T-cell (primary cell): ENCODE measurements around the gene DYNC1I2. TPM values are rescaled to one million over a fixed set of nuclear protein-coding genes. Genes with fewer than 3 reads are reported as not detected.

Experiments used
- ATAC-seq, 4 experiments: fragments of 200-7000 bp in 3 of 4; fragments of 150-1000 bp in 1 of 4; cut with Tn5 transposase; replicated peaks in 1 of 4; 1 replicate in 3 of 4; 2 replicates in 1 of 4; pipeline ENCODE4 v1.10.0; 2021; ENCODE audit warnings: moderate library complexity in 3 of 4, mild to moderate bottlenecking in 2 of 4, moderate number of reproducible peaks in 1 of 4
- CTCF ChIA-PET, 2 donors: fragments of 300-600 bp; sonication (Branson Sonifier 250); formaldehyde crosslinking; loops; one replicate each; lab custom pipeline; 2022; ENCODE audit warnings: antibody characterized with exemption in 2 of 2; lab: Charles Lee
- POLR2A ChIA-PET, 2 donors: fragments of 300-600 bp; sonication (Branson Sonifier 250); formaldehyde crosslinking; loops; one replicate each; lab custom pipeline; 2022; ENCODE audit warnings: antibody characterized with exemption in 2 of 2; lab: Charles Lee
- DNase-seq, 35 experiments: peaks; one replicate each; pipeline versions ENCODE4 v3.0.0 to v3.0.0-alpha.2; 2013 to 2023
- H3K27ac ChIP-seq: one replicate; pipeline ENCODE4 v1.5.1; 2013; ENCODE audit warnings: low read length
- H3K27me3 ChIP-seq, 2 experiments: replicated peaks in 1 of 2; 1 replicate in 1 of 2; 2 replicates in 1 of 2; pipeline versions ENCODE4 v1.6.1 to v1.7.0; 2013; ENCODE audit warnings: low read length in 1 of 2, mixed read lengths in 1 of 2; ENCODE audit not compliant: control insufficient read depth in 2 of 2, insufficient read depth in 2 of 2; ENCODE audit errors: extremely low read depth in 1 of 2
- H3K36me3 ChIP-seq, 2 donors: 1 replicate in 1 of 2; 2 replicates in 1 of 2; pipeline versions ENCODE4 v1.6.1 to v1.7.0; 2013; ENCODE audit warnings: low read length in 1 of 2; ENCODE audit not compliant: control insufficient read depth in 2 of 2, insufficient read depth in 1 of 2; ENCODE audit errors: extremely low read depth in 1 of 2
- H3K4me1 ChIP-seq, 2 experiments: 1 replicate in 1 of 2; 2 replicates in 1 of 2; pipeline versions ENCODE4 v1.6.1 to v1.7.0; 2013; ENCODE audit warnings: low read length in 2 of 2, mixed read lengths in 1 of 2; ENCODE audit not compliant: insufficient read depth in 2 of 2, control insufficient read depth in 1 of 2; ENCODE audit errors: extremely low read depth in 1 of 2
- H3K4me3 ChIP-seq, 2 donors: 1 replicate in 1 of 2; 2 replicates in 1 of 2; pipeline versions ENCODE4 v1.5.1 to v1.7.0; 2013; ENCODE audit warnings: mild to moderate bottlenecking in 2 of 2, low read length in 1 of 2, moderate library complexity in 1 of 2; ENCODE audit not compliant: control insufficient read depth in 1 of 2; ENCODE audit errors: extremely low read depth in 1 of 2
- H3K9me3 ChIP-seq: 2 replicates; pipeline ENCODE4 v1.7.0; 2013
- H3K27ac Mint-ChIP-seq, 2 donors: one replicate each; pipeline ENCODE4 v1.8.0; 2020 to 2021; ENCODE audit warnings: mild to moderate bottlenecking in 2 of 2, mixed read lengths in 2 of 2
- H3K27me3 Mint-ChIP-seq, 2 donors: one replicate each; pipeline ENCODE4 v1.8.0; 2021 to 2022; ENCODE audit warnings: mixed read lengths in 2 of 2
- H3K36me3 Mint-ChIP-seq: one replicate; pipeline ENCODE4 v1.8.0; 2021; ENCODE audit warnings: mixed read lengths
- H3K4me1 Mint-ChIP-seq, 3 donors: one replicate each; pipeline ENCODE4 v1.8.0; 2020 to 2022; ENCODE audit warnings: mixed read lengths in 3 of 3, mild to moderate bottlenecking in 1 of 3
- H3K4me3 Mint-ChIP-seq, 3 donors: one replicate each; pipeline ENCODE4 v1.8.0; 2020 to 2022; ENCODE audit warnings: mild to moderate bottlenecking in 3 of 3, mixed read lengths in 3 of 3, moderate library complexity in 3 of 3
- H3K9me3 Mint-ChIP-seq, 3 donors: one replicate each; pipeline ENCODE4 v1.8.0; 2020 to 2022; ENCODE audit warnings: mixed read lengths in 3 of 3
- WGBS: methylation state at CpG from one replicate; pipeline ENCODE4 v1.1.5; 2013; ENCODE audit warnings: missing lambda C conversion rate; ENCODE audit not compliant: insufficient coverage; 5-methylcytosine and 5-hydroxymethylcytosine counted together
- total RNA-seq, 35 experiments: library from RNA in 6 of 35; stranded (reverse) in 6 of 35; fragments of 120-200 nt in 1 of 35; gene quantifications; one replicate each; pipeline versions ENCODE4 v1.2.1 to v1.2.4 and lab custom pipeline; 2013 to 2026

Gene DYNC1I2
- total RNA-seq, 5 donors from 2014 or later (not counting 1 experiment from before 2014, with no cell fraction given): 25.6 to 43.7 (median 42.4) TPM

- Histone ChIP-seq H3K27me3 (no peaks in the 10 kb centered on the region), H3K27ac (no peak overlapping the region), H3K4me1 (no peaks in the 10 kb centered on the region), H3K36me3 (peaks cover 0 to 43% of the 10 kb centered on the region in 2 donors), H3K9me3 (no peaks in the 10 kb centered on the region), H3K4me3 (no peak overlapping the region)
- POLR2A ChIA-PET: interaction anchor here in 1 of 2 donors (0.5 kb wide), 1 partner anchor 292 kb away, joined by 3 read pairs; no protein-coding TSS in a partner anchor
- no peak for DNase-seq
- Mint-ChIP-seq H3K36me3 (peaks cover 43% of the 10 kb centered on the region), H3K27ac (no peak overlapping the region), H3K4me1 (no peaks in the 10 kb centered on the region), H3K27me3 (no peaks in the 10 kb centered on the region), H3K9me3 (no peaks in the 10 kb centered on the region), H3K4me3 (no peak overlapping the region)
- CTCF ChIA-PET: interaction anchor here in 1 of 2 donors (1.1 kb wide), 1 partner anchor 32 kb away, joined by 3 read pairs; no protein-coding TSS in a partner anchor
- ATAC-seq: no peak
- 95% methylated on average over 4 of the region's 12 CpGs for WGBS
Measured at GRCh38 chr2:171723716-171724683, 36.7 kb downstream of the DYNC1I2 start.

- Mint-ChIP-seq H3K4me1 (no peaks in the 10 kb centered on the region), H3K27ac (no peak overlapping the region), H3K9me3 (no peaks in the 10 kb centered on the region), H3K36me3 (peaks cover 58% of the 10 kb centered on the region), H3K27me3 (no peaks in the 10 kb centered on the region), H3K4me3 (no peak overlapping the region)
- Histone ChIP-seq H3K4me1 (no peaks in the 10 kb centered on the region), H3K27me3 (no peaks in the 10 kb centered on the region), H3K27ac (no peak overlapping the region), H3K9me3 (no peaks in the 10 kb centered on the region), H3K36me3 (peaks cover 2 to 56% of the 10 kb centered on the region in 2 donors), H3K4me3 (no peak overlapping the region)
- POLR2A ChIA-PET: no interaction called here
- no CpG with 5 or more reads among the region's 1 CpG for WGBS
- ATAC-seq: no peak
- CTCF ChIA-PET: no interaction called here
- DNase-seq: no peak
Measured at GRCh38 chr2:171726847-171727450, 39.7 kb downstream of the DYNC1I2 start.

GRCh38 chr2:171728989-171729951 is 42.0 kb downstream of the DYNC1I2 start:
- no peak overlapping the region for H3K27ac Mint-ChIP-seq
- Histone ChIP-seq H3K4me3 (no peak overlapping the region), H3K27ac (no peak overlapping the region), H3K27me3 (no peaks in the 10 kb centered on the region), H3K36me3 (peaks cover 2 to 59% of the 10 kb centered on the region in 2 donors), H3K4me1 (no peaks in the 10 kb centered on the region), H3K9me3 (no peaks in the 10 kb centered on the region)
- H3K27me3 Mint-ChIP-seq: no peaks in the 10 kb centered on the region
- H3K4me1 Mint-ChIP-seq: no peaks in the 10 kb centered on the region
- POLR2A ChIA-PET: no interaction called here
- ATAC-seq (no peak), DNase-seq (no peak)
- CTCF ChIA-PET: no interaction called here
- H3K4me3 Mint-ChIP-seq: no peak overlapping the region
- no peaks in the 10 kb centered on the region for H3K9me3 Mint-ChIP-seq
- no CpG with 5 or more reads among the region's 3 CpGs for WGBS
- H3K36me3 Mint-ChIP-seq: peaks cover 74% of the 10 kb centered on the region

DNA sequence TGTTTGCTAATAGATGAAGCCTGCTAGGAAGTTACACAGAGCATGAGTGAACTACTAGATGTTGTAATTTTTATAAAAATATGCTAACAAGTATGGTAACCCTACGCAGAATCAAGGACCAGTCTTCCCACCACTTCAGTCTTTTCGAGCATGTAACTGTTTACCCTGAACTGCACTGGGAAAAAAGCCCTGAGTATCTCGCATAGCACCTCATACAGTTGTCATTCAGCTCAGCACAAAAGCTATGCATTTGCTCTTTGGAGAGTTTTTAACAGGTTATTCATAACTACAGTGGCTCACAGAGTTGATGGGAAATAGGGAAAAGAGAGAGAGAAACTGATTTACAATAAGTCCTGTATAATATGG is 42.7 kb downstream of the DYNC1I2 start:
- ChIA-PET CTCF (no interaction called here), POLR2A (no interaction called here)
- Histone ChIP-seq H3K9me3 (no peaks in the 10 kb centered on the region), H3K27me3 (no peaks in the 10 kb centered on the region), H3K36me3 (peaks cover 2 to 63% of the 10 kb centered on the region in 2 donors), H3K4me1 (no peaks in the 10 kb centered on the region), H3K4me3 (no peak overlapping the region), H3K27ac (no peak overlapping the region)
- DNase-seq (no peak), ATAC-seq (no peak)
- WGBS: no CpG with 5 or more reads among the region's 3 CpGs
- Mint-ChIP-seq H3K36me3 (peaks cover 77% of the 10 kb centered on the region), H3K4me1 (no peaks in the 10 kb centered on the region), H3K27me3 (no peaks in the 10 kb centered on the region), H3K4me3 (no peak overlapping the region), H3K9me3 (no peaks in the 10 kb centered on the region), H3K27ac (no peak overlapping the region)

GRCh38 chr2:171735991-171736710 is 48.9 kb downstream of the DYNC1I2 start:
- ChIA-PET POLR2A (no interaction called here), CTCF (interaction anchor here (0.6 kb wide), 2 partner anchors 10 to 830 kb away, joined by 4 to 5 read pairs; no protein-coding TSS in a partner anchor)
- H3K27me3 Mint-ChIP-seq: no peaks in the 10 kb centered on the region
- peaks cover 77% of the 10 kb centered on the region for H3K36me3 Mint-ChIP-seq
- no peak overlapping the region for H3K4me3 Mint-ChIP-seq
- H3K27me3 ChIP-seq: no peaks in the 10 kb centered on the region
- no peak overlapping the region for H3K27ac Mint-ChIP-seq
- ATAC-seq (no peak), DNase-seq (no peak)
- H3K4me3 ChIP-seq: no peak overlapping the region
- H3K4me1 ChIP-seq: no peaks in the 10 kb centered on the region
- no peak overlapping the region for H3K27ac ChIP-seq
- H3K36me3 ChIP-seq: peaks cover 7 to 41% of the 10 kb centered on the region in 2 donors
- no peaks in the 10 kb centered on the region for H3K9me3 ChIP-seq
- peaks cover 0 to 5% (median 0%) of the 10 kb centered on the region in 3 donors for H3K4me1 Mint-ChIP-seq
- H3K9me3 Mint-ChIP-seq: no peaks in the 10 kb centered on the region
- no CpG with 5 or more reads among the region's 4 CpGs for WGBS
